HCT116 (cell line): Measurements from ENCODE around the gene CELF2. TPM values are rescaled to one million over a fixed set of nuclear protein-coding genes. Genes with fewer than 3 reads are reported as not detected.

Source experiments
- ATAC-seq: fragments of 200-7000 bp; cut with Tn5 transposase; 2 replicates; pipeline ENCODE4 v1.9.1; 2020; ENCODE audit warnings: mild to moderate bottlenecking, moderate library complexity
- BruUV-seq: library from RNA; stranded (reverse); fragments of 400-500 nt; replicated peaks from 2 replicates; lab custom pipeline; 2021; lab: Mats Ljungman, UMichigan
- CTCF ChIA-PET: fragments of 300-600 bp; sonication (Branson Sonifier 250); formaldehyde crosslinking; loops from one replicate; lab custom pipeline; 2021; ENCODE audit warnings: antibody characterized with exemption; lab: Charles Lee
- POLR2A ChIA-PET: fragments of 300-600, 350-600 bp; sonication (Branson Sonifier 250); formaldehyde crosslinking; loops from one replicate; lab custom pipeline; 2021; ENCODE audit warnings: antibody characterized with exemption; lab: Charles Lee
- RAD21 ChIA-PET, 2 experiments: fragments of 300-600 bp; sonication (Branson Sonifier 250); formaldehyde crosslinking; loops; one replicate each; lab custom pipeline; 2023; ENCODE audit warnings: low total read pairs in 2 of 2; ENCODE audit not compliant: uncharacterized antibody in 2 of 2, unreplicated experiment in 2 of 2, low non-redundant PET in 1 of 2; lab: Charles Lee
- DNase-seq: peaks from one replicate; pipeline ENCODE4 v3.0.0-alpha.2; 2010; ENCODE audit warnings: low read depth, low spot score
- H2AFZ ChIP-seq: fragments of 200-600 bp; shearing (Covaris generic), sonication (generic); 2 replicates; pipeline ENCODE4 v1.6.1; 2017; ENCODE audit warnings: low read depth, mixed run types, mixed read lengths, antibody characterized with exemption, low read length; ENCODE audit not compliant: poor library complexity, severe bottlenecking
- H3K27ac ChIP-seq: 2 replicates; pipeline ENCODE4 v1.5.1; 2012; ENCODE audit warnings: low read depth, low read length
- H3K27me3 ChIP-seq: fragments of 200-600 bp; sonication (generic); 2 replicates; pipeline ENCODE4 v1.6.1; 2016; ENCODE audit warnings: mixed run types, low read length, mixed read lengths; ENCODE audit not compliant: insufficient read depth
- H3K36me3 ChIP-seq, 2 experiments: fragments of 200-500 bp in 1 of 2; fragments of 200-600 bp in 1 of 2; sonication (Bioruptor generic) in 1 of 2; sonication (generic) in 1 of 2; 2 replicates each; pipeline versions ENCODE4 v1.5.1 to v1.6.1; 2014 to 2016; ENCODE audit warnings: low read length in 2 of 2, inconsistent platforms in 1 of 2, mixed read lengths in 1 of 2, mixed run types in 1 of 2; ENCODE audit not compliant: insufficient read depth in 2 of 2, control insufficient read depth in 1 of 2
- H3K4me1 ChIP-seq, 2 experiments: fragments of 200-600 bp in 1 of 2; sonication (generic) in 1 of 2; 2 replicates each; pipeline versions ENCODE4 v1.5.1 to v1.6.1; 2012 to 2017; ENCODE audit warnings: low read length in 2 of 2, inconsistent platforms in 1 of 2, mild to moderate bottlenecking in 1 of 2, mixed read lengths in 1 of 2, mixed run types in 1 of 2, moderate library complexity in 1 of 2; ENCODE audit not compliant: insufficient read depth in 2 of 2, control insufficient read depth in 1 of 2
- H3K4me2 ChIP-seq: fragments of 200-600 bp; sonication (generic); 2 replicates; pipeline ENCODE4 v1.6.1; 2017; ENCODE audit warnings: mixed run types, low read length, mixed read lengths
- H3K4me3 ChIP-seq, 2 experiments: fragments of 200-600 bp in 1 of 2; sonication (generic) in 1 of 2; replicated peaks in 1 of 2; 2 replicates each; pipeline ENCODE4 v1.5.1; 2011 to 2016; ENCODE audit warnings: low read length in 2 of 2, control low read depth in 1 of 2, low read depth in 1 of 2, mild to moderate bottlenecking in 1 of 2, mixed read lengths in 1 of 2, mixed run types in 1 of 2
- H3K79me2 ChIP-seq: fragments of 200-600 bp; sonication (generic); 2 replicates; pipeline ENCODE4 v1.6.1; 2017; ENCODE audit warnings: mild to moderate bottlenecking, mixed run types, low read length, moderate library complexity, mixed read lengths; ENCODE audit not compliant: insufficient read depth
- H3K9ac ChIP-seq: fragments of 200-600 bp; sonication (generic); 2 replicates; pipeline ENCODE4 v1.6.1; 2016; ENCODE audit warnings: low read length, mixed read lengths
- H3K9me2 ChIP-seq: fragments of 200-600 bp; sonication (generic), shearing (Covaris generic); 2 replicates; pipeline ENCODE4 v1.6.1; 2017; ENCODE audit warnings: mixed run types, mild to moderate bottlenecking, moderate library complexity; ENCODE audit not compliant: insufficient read depth
- H3K9me3 ChIP-seq, 2 experiments: fragments of 200-500 bp in 1 of 2; fragments of 200-600 bp in 1 of 2; sonication (Bioruptor generic) in 1 of 2; sonication (generic) in 1 of 2; 2 replicates each; pipeline ENCODE4 v1.6.1; 2014 to 2017; ENCODE audit warnings: low read length in 2 of 2, mixed read lengths in 2 of 2, inconsistent platforms in 1 of 2, low read depth in 1 of 2, mild to moderate bottlenecking in 1 of 2, mixed run types in 1 of 2, moderate library complexity in 1 of 2; ENCODE audit not compliant: control insufficient read depth in 1 of 2, insufficient read depth in 1 of 2
- H4K20me1 ChIP-seq: fragments of 200-600 bp; sonication (generic), shearing (Covaris generic); 2 replicates; pipeline ENCODE4 v1.6.1; 2017; ENCODE audit warnings: mixed run types, mild to moderate bottlenecking, moderate library complexity; ENCODE audit not compliant: insufficient read depth
- ATF3 ChIP-seq: IDR thresholded peaks from 2 replicates; pipeline ENCODE4 v1.6.1; 2012
- CBX3 ChIP-seq: IDR thresholded peaks from 2 replicates; pipeline ENCODE4 v1.6.1; 2012; ENCODE audit warnings: low read depth
- CEBPB ChIP-seq: IDR thresholded peaks from 2 replicates; pipeline ENCODE4 v1.6.1; 2012; ENCODE audit warnings: low read depth
- EGR1 ChIP-seq: IDR thresholded peaks from 2 replicates; pipeline ENCODE4 v1.6.1; 2012; ENCODE audit warnings: low read depth
- ELF1 ChIP-seq: IDR thresholded peaks from 2 replicates; pipeline ENCODE4 v1.6.1; 2012; ENCODE audit warnings: low read depth, borderline replicate concordance
- EZH2phosphoT487 ChIP-seq: fragments of 200-600 bp; IDR thresholded peaks from 2 replicates; pipeline ENCODE4 v1.6.1; 2018; ENCODE audit warnings: antibody characterized with exemption, borderline replicate concordance
- FOSL1 ChIP-seq: IDR thresholded peaks from 2 replicates; pipeline ENCODE4 v1.6.1; 2012; ENCODE audit warnings: low read depth
- JUND ChIP-seq: IDR thresholded peaks from 2 replicates; pipeline ENCODE4 v1.6.1; 2012
- POLR2A ChIP-seq: IDR thresholded peaks from 2 replicates; pipeline ENCODE4 v1.7.0; 2011; ENCODE audit warnings: borderline replicate concordance; ENCODE audit not compliant: insufficient read depth, insufficient read length; ENCODE audit errors: extremely low read depth
- POLR2AphosphoS5 ChIP-seq: IDR thresholded peaks from 2 replicates; pipeline ENCODE4 v1.6.1; 2011; ENCODE audit warnings: mild to moderate bottlenecking, low read depth, low read length, moderate library complexity
- SIN3A ChIP-seq: IDR thresholded peaks from 2 replicates; pipeline ENCODE4 v1.6.1; 2012; ENCODE audit warnings: low read depth
- SP1 ChIP-seq: IDR thresholded peaks from 2 replicates; pipeline ENCODE4 v1.6.1; 2012; ENCODE audit warnings: low read depth
- SRF ChIP-seq: IDR thresholded peaks from 2 replicates; pipeline ENCODE4 v1.6.1; 2012; ENCODE audit warnings: low read depth
- TCF7L2 ChIP-seq: IDR thresholded peaks from 2 replicates; pipeline ENCODE4 v1.7.0; 2011; ENCODE audit warnings: borderline replicate concordance, inconsistent platforms; ENCODE audit not compliant: insufficient read depth, insufficient read length; ENCODE audit errors: extremely low read depth
- YY1 ChIP-seq: IDR thresholded peaks from 2 replicates; pipeline ENCODE4 v1.6.1; 2011; ENCODE audit warnings: low read length, low read depth, moderate library complexity, mild to moderate bottlenecking; ENCODE audit not compliant: insufficient replicate concordance; ENCODE audit errors: extremely low read depth
- ZNF274 ChIP-seq: fragments of 200-500 bp; sonication (Bioruptor generic); IDR thresholded peaks from 2 replicates; pipeline ENCODE4 v1.6.1; 2014; ENCODE audit warnings: mild to moderate bottlenecking, low read depth, low read length, inconsistent platforms
- intact Hi-C: fragments of 100-400 bp; cut with micrococcal nuclease; formaldehyde crosslinking; loops from 2 replicates; pipeline ENCODE4 v1.10.0; 2022
- total RNA-seq: library from RNA; stranded (reverse); gene quantifications from one replicate; pipeline ENCODE4 v1.2.1, GENCODE V29; 2021; ENCODE audit not compliant: unreplicated experiment
- TF ChIP-seq, protein P1 (sequence below): IDR thresholded peaks from 2 replicates; pipeline ENCODE4 v1.6.1; 2012; ENCODE audit warnings: low read depth

Gene CELF2
- total RNA-seq, 1 experiment from 2014 or later: 0.66 TPM

GRCh38 chr10:11191190-11191589 is 173.5 kb downstream of the CELF2 start:
- H3K4me3 ChIP-seq: no peak overlapping the region
- H2AFZ ChIP-seq: no peak overlapping the region
- H4K20me1 ChIP-seq: no peaks in the 10 kb centered on the region
- no peak overlapping the region for H3K4me2 ChIP-seq
- no peaks in the 10 kb centered on the region for H3K36me3 ChIP-seq
- intact Hi-C loops: no loop called here
- RAD21 ChIA-PET: no interaction called here
- no peaks in the 10 kb centered on the region for H3K79me2 ChIP-seq
- no peak for ATAC-seq
- TF ChIP-seq SIN3A (no peak), SRF (no peak), TCF7L2 (no peak), ELF1 (no peak), CBX3 (no peak), EZH2phosphoT487 (no peak)
- POLR2A ChIA-PET: no interaction called here
- no peak for DNase-seq
- no peaks in the 10 kb centered on the region for H3K27me3 ChIP-seq
- CTCF ChIA-PET: no interaction called here
- H3K4me1 ChIP-seq: no peaks in the 10 kb centered on the region
- no TSS peak for BruUV-seq
- no peaks in the 10 kb centered on the region for H3K9me3 ChIP-seq
- H3K27ac ChIP-seq: no peak overlapping the region
- no peaks in the 10 kb centered on the region for H3K9me2 ChIP-seq
- no peak overlapping the region for H3K9ac ChIP-seq

DNA sequence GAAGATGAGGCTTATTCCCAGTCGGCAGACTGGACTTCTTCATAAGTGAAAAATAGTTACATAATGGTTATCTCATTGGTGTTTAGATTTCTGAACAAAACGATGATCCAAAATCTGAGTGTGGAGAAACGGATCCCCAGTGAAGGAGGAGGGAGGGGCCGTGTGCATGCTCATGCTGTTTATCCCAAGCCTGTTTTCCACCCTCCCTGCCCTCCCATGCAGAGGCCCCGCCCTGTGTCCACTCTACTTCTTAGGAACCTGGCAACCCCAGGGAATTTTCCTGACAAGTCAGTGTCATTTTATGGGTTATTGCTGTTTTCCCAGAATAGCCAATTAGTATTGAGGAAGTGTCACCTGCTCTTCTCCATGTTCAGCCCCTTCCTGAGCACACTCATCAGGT is 174.0 kb downstream of the CELF2 start:
- DNase-seq (no peak), ATAC-seq (no peak)
- Histone ChIP-seq H3K4me3 (no peak overlapping the region), H3K27me3 (no peaks in the 10 kb centered on the region), H2AFZ (no peak overlapping the region), H3K9me3 (no peaks in the 10 kb centered on the region), H3K36me3 (no peaks in the 10 kb centered on the region), H3K4me2 (no peak overlapping the region), H3K27ac (no peak overlapping the region), H3K79me2 (no peaks in the 10 kb centered on the region), H3K9me2 (no peaks in the 10 kb centered on the region), H3K9ac (no peak overlapping the region), H4K20me1 (no peaks in the 10 kb centered on the region), H3K4me1 (no peaks in the 10 kb centered on the region)
- POLR2A ChIA-PET: no interaction called here
- intact Hi-C loops: no loop called here
- no TSS peak for BruUV-seq
- RAD21 ChIA-PET: no interaction called here
- CTCF ChIA-PET: no interaction called here
- TF ChIP-seq SIN3A (no peak), ATF3 (no peak), POLR2AphosphoS5 (no peak), ZNF274 (no peak), EGR1 (no peak), CBX3 (no peak), JUND (no peak), POLR2A (no peak), CEBPB (no peak), SRF (no peak), ELF1 (no peak), YY1 (no peak), SP1 (no peak), TCF7L2 (no peak), FOSL1 (no peak)
- TF ChIP-seq, protein P1, sequence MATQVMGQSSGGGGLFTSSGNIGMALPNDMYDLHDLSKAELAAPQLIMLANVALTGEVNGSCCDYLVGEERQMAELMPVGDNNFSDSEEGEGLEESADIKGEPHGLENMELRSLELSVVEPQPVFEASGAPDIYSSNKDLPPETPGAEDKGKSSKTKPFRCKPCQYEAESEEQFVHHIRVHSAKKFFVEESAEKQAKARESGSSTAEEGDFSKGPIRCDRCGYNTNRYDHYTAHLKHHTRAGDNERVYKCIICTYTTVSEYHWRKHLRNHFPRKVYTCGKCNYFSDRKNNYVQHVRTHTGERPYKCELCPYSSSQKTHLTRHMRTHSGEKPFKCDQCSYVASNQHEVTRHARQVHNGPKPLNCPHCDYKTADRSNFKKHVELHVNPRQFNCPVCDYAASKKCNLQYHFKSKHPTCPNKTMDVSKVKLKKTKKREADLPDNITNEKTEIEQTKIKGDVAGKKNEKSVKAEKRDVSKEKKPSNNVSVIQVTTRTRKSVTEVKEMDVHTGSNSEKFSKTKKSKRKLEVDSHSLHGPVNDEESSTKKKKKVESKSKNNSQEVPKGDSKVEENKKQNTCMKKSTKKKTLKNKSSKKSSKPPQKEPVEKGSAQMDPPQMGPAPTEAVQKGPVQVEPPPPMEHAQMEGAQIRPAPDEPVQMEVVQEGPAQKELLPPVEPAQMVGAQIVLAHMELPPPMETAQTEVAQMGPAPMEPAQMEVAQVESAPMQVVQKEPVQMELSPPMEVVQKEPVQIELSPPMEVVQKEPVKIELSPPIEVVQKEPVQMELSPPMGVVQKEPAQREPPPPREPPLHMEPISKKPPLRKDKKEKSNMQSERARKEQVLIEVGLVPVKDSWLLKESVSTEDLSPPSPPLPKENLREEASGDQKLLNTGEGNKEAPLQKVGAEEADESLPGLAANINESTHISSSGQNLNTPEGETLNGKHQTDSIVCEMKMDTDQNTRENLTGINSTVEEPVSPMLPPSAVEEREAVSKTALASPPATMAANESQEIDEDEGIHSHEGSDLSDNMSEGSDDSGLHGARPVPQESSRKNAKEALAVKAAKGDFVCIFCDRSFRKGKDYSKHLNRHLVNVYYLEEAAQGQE: no peak
